AG04450 (cell line): Measurements from ENCODE around the gene ACTN4. TPM values are rescaled to one million over a fixed set of nuclear protein-coding genes. Genes with fewer than 3 reads are reported as not detected.

ENCODE experiments used
- CTCF ChIA-PET: fragments of 300-600, 350-600 bp; formaldehyde crosslinking; extraction: SDS; loops from one replicate; lab custom pipeline; 2022; ENCODE audit warnings: antibody characterized with exemption, inconsistent platforms; lab: Charles Lee
- POLR2A ChIA-PET: fragments of 350-600 bp; formaldehyde crosslinking; extraction: SDS; loops from one replicate; lab custom pipeline; 2021; ENCODE audit warnings: antibody characterized with exemption, inconsistent platforms; lab: Yijun Ruan, JAX
- DNase-seq: peaks from one replicate; pipeline ENCODE4 v3.0.0-alpha.2; 2011; ENCODE audit warnings: low read depth, low spot score
- H3K27ac ChIP-seq: one replicate; pipeline ENCODE4 v1.5.1; 2012; ENCODE audit warnings: low read depth, low read length, control low read depth
- H3K27me3 ChIP-seq: one replicate; pipeline ENCODE4 v1.6.0; 2012; ENCODE audit warnings: low read length; ENCODE audit not compliant: control insufficient read depth, insufficient read depth
- H3K4me3 ChIP-seq: 2 replicates; pipeline ENCODE4 v1.5.1; 2011; ENCODE audit warnings: mild to moderate bottlenecking, low read depth, low read length, control low read depth
- H3K9me3 ChIP-seq: 2 replicates; pipeline ENCODE4 v1.5.1; 2012; ENCODE audit warnings: low read length; ENCODE audit not compliant: control insufficient read depth, insufficient read depth
- polyA plus RNA-seq: library from polyadenylated mRNA; depleted of rRNA; stranded (reverse); fragments of >200 nt; gene quantifications from 2 replicates; pipeline ENCODE4 v1.2.3, GENCODE V29; 2011
- TF ChIP-seq, protein P1 (sequence below): IDR thresholded peaks from 2 replicates; pipeline ENCODE4 v1.5.1; 2011; ENCODE audit warnings: low read depth, low read length, control low read depth, inconsistent platforms

ACTN4 gene
- polyA plus RNA-seq, 1 experiment: 300 TPM

DNA sequence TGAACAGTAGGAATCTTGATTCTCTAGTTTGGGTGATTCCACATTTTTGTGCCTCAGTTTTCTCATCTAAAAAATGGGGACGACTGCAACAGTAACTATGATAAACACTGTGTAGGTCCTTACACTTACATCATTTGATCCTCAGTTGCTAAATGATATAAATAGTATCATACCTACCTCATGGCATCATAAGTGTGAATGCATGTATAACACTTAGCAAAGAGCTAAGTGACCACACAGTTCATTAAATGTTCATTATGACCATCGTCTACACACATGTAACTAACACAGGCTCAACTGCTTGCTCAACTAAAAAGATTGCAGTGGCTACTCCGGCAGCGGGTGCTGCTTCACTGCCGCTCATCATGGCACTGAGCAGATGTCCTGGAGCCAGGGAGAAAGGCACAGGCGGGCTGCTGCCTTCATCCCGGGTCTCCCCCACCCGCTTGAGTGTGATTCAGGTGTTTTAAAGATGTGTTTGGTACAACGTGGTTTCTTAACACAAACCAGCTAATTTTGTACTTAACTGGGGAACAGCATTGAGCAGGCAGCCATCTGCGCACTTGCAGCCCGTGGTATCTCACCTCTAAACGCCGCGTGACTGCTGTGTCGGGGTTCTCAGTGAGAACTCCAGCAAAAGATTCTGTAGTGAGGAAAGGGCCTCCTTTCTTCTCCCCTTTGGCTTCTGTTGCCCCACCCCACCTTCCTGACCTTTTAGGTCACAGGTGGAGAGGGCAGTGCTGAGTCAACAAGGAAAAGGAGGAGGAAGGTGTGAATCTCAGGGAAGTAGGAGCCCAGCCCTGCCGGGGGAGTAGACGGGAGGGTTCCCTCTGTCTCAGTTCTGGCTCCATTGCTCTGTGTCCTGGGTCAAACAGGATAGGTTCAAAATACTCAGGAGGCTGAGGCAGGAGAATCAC is 11.7 kb upstream of the ACTN4 start:
- no peak for DNase-seq
- Histone ChIP-seq H3K9me3 (no peaks in the 10 kb centered on the region), H3K27ac (no peak overlapping the region), H3K27me3 (no peaks in the 10 kb centered on the region), H3K4me3 (no peak overlapping the region)
- ChIA-PET CTCF (interaction anchor here (0.5 to 4.8 kb wide), 22 partner anchors 9 to 730 kb away, joined by 3 to 67 read pairs (median 6); partner anchors contain the start of genes ACTN4, EIF3K, FAM98C and MAP4K1), POLR2A (interaction anchor here (0.6 kb wide), 1 partner anchor 117 kb away, joined by 10 read pairs; no protein-coding TSS in a partner anchor)
- TF ChIP-seq, protein P1, sequence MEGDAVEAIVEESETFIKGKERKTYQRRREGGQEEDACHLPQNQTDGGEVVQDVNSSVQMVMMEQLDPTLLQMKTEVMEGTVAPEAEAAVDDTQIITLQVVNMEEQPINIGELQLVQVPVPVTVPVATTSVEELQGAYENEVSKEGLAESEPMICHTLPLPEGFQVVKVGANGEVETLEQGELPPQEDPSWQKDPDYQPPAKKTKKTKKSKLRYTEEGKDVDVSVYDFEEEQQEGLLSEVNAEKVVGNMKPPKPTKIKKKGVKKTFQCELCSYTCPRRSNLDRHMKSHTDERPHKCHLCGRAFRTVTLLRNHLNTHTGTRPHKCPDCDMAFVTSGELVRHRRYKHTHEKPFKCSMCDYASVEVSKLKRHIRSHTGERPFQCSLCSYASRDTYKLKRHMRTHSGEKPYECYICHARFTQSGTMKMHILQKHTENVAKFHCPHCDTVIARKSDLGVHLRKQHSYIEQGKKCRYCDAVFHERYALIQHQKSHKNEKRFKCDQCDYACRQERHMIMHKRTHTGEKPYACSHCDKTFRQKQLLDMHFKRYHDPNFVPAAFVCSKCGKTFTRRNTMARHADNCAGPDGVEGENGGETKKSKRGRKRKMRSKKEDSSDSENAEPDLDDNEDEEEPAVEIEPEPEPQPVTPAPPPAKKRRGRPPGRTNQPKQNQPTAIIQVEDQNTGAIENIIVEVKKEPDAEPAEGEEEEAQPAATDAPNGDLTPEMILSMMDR: no peak

DNA sequence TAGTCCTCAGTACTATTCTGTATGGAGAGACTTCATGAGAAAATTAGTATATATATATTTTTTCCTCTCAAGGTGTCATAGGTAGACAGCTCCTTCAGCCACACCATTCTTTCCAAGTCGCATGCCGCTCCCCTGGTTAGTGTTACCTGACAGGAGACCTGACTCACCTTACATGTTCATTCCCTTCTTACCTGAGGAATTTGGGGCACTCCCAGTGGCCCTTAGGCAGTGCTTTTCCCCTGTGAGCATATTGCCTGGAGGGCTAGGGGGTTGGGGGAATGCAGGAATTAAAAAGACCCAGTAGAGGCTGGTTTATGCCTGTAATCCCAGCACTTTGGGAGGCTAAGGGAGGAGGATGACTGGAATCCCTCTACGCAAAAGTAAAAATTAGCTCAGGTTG is 9.0 kb upstream of the ACTN4 start:
- no peak for DNase-seq
- ChIA-PET CTCF (interaction anchor here (0.6 to 2.1 kb wide), 4 partner anchors 32 to 292 kb away, joined by 3 to 8 read pairs (median 4); partner anchors contain the start of genes FAM98C, MRPS12 and SARS2), POLR2A (interaction anchor here (0.6 kb wide), 2 partner anchors 9 to 83 kb away, joined by 4 read pairs; no protein-coding TSS in a partner anchor)
- no peaks in the 10 kb centered on the region for H3K9me3 ChIP-seq
- H3K27ac ChIP-seq: no peak overlapping the region
- no peak overlapping the region for H3K4me3 ChIP-seq
- H3K27me3 ChIP-seq: no peaks in the 10 kb centered on the region
- TF ChIP-seq, protein P1: no peak

DNA sequence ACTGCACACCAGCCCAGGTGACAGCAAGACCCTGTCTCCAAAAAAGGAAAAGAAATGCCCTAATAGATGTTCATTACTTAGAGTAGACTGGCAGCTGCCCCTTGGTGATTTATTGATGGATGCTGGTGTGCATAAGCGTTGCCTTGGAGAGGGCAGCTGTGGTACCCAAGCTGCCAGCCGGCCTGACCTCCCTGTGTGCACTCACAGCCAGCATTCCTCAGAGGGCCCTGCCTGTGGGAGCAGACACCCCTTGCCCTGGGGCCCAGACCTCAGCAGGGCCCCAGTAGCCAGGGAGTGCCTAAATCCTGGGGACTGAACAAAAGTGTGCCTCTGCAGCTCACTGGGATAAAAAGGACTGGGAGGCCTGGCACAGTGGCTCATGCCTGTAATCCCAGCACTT is 7.8 kb upstream of the ACTN4 start:
- TF ChIP-seq, protein P1: no peak
- Histone ChIP-seq H3K9me3 (no peaks in the 10 kb centered on the region), H3K27me3 (no peaks in the 10 kb centered on the region), H3K27ac (no peak overlapping the region), H3K4me3 (no peak overlapping the region)
- ChIA-PET POLR2A (interaction anchor here (0.7 to 0.8 kb wide), 2 partner anchors 8 to 429 kb away, joined by 3 to 5 read pairs; partner anchors contain the start of gene ACTN4), CTCF (interaction anchor here (2.1 kb wide), 1 partner anchor 237 kb away, joined by 8 read pairs; the partner anchor contains the start of gene FAM98C)
- DNase-seq: no peak

DNA sequence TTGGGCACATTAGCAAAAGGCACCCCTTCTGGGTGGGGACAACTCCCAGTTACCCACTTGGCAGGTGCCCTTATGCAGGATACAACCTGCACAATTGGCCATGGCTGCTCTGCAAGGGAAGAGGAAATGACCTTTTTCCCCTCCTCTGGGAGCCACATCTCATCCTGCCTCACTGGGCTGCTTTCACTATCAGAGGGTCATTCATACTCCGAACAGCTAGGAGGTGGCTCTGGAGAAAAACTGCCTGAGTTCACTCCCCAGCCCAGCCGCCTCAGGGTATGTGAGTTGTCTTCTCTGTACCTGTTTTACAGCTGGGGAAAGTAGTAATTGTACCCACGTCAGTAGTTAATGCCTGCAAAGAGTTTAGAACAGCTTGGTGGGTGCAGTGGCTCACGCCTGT is 7.1 kb upstream of the ACTN4 start:
- ChIA-PET CTCF (no interaction called here), POLR2A (no interaction called here)
- TF ChIP-seq, protein P1: no peak

DNA sequence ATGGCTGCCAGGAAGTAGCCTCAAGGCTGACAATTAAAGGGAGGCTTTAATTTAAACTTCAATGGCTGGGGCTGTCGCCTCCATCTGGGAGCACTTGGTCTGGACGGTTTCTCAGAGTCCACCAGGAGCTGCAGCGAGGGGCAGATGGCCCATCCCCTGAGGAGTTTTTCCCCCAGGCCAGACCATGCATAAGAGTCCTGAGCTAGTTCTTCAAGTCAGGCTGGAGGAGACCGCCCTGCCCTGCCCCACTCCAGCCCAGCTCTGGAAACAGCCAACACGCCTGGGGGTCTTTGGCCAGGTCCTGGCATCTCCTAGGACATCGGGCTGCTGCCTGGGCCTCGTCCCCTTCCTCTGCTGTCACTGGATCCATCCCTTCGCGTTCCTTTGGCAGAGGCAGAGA is 5.3 kb upstream of the ACTN4 start:
- DNase-seq: no peak
- CTCF ChIA-PET: no interaction called here

More for the DNA sequence above, 7.1 kb upstream of the ACTN4 start:
- Histone ChIP-seq H3K9me3 (no peaks in the 10 kb centered on the region), H3K27ac (no peak overlapping the region), H3K27me3 (no peaks in the 10 kb centered on the region), H3K4me3 (no peak overlapping the region)
- DNase-seq: no peak

More for the DNA sequence above, 5.3 kb upstream of the ACTN4 start:
- no peaks in the 10 kb centered on the region for H3K9me3 ChIP-seq
- H3K27me3 ChIP-seq: no peaks in the 10 kb centered on the region
- TF ChIP-seq, protein P1: no peak
- POLR2A ChIA-PET: no interaction called here
- H3K27ac ChIP-seq: no peak overlapping the region
- H3K4me3 ChIP-seq: no peak overlapping the region
